ENCODE results near the gene RAB20. TPM values are rescaled to one million over a fixed set of nuclear protein-coding genes. Genes with fewer than 3 reads are reported as not detected.

RAB20 gene
- total RNA-seq, 2 donors from 2014 or later: 1.2 to 1.4 TPM

- ATAC-seq (no peak), DNase-seq (no peak)
- Mint-ChIP-seq H3K4me3 (no peak overlapping the region), H3K27ac (no peak overlapping the region), H3K4me1 (peaks cover 2% of the 10 kb centered on the region), H3K36me3 (ENCODE audit: low read depth) (no peaks in the 10 kb centered on the region), H3K27me3 (peaks cover 58% of the 10 kb centered on the region)
- no peaks in the 10 kb centered on the region for H3K9me3 ChIP-seq (ENCODE audit: control insufficient read depth, low read length, poor library complexity, severe bottlenecking)
Measured at GRCh38 chr13:110583178-110583865, 21.8 kb upstream of the RAB20 start.

- Mint-ChIP-seq H3K27me3 (peaks cover 62% of the 10 kb centered on the region), H3K4me3 (no peak overlapping the region), H3K27ac (no peak overlapping the region), H3K36me3 (ENCODE audit: low read depth) (no peaks in the 10 kb centered on the region), H3K4me1 (peaks cover 2% of the 10 kb centered on the region)
- ATAC-seq (no peak), DNase-seq (no peak)
- no peaks in the 10 kb centered on the region for H3K9me3 ChIP-seq (ENCODE audit: control insufficient read depth, low read length, poor library complexity, severe bottlenecking)
Measured at GRCh38 chr13:110582421-110582954, 21.0 kb upstream of the RAB20 start.

GRCh38 chr13:110581506-110582185 lies 20.1 kb upstream of the RAB20 start:
- H3K27ac Mint-ChIP-seq: no peak overlapping the region
- no peak overlapping the region for H3K4me3 Mint-ChIP-seq
- H3K27me3 Mint-ChIP-seq: peaks cover 67% of the 10 kb centered on the region
- no peaks in the 10 kb centered on the region for H3K36me3 Mint-ChIP-seq (ENCODE audit: low read depth)
- H3K4me1 Mint-ChIP-seq: peaks cover 2% of the 10 kb centered on the region
- no peaks in the 10 kb centered on the region for H3K9me3 ChIP-seq (ENCODE audit: control insufficient read depth, low read length, poor library complexity, severe bottlenecking)
- no peak for DNase-seq
- no peak for ATAC-seq

- Mint-ChIP-seq H3K27ac (no peak overlapping the region), H3K4me3 (no peak overlapping the region), H3K36me3 (ENCODE audit: low read depth) (no peaks in the 10 kb centered on the region), H3K4me1 (peaks cover 5% of the 10 kb centered on the region), H3K27me3 (peaks cover 66% of the 10 kb centered on the region)
- DNase-seq: no peak
- ATAC-seq: no peak
- no peaks in the 10 kb centered on the region for H3K9me3 ChIP-seq (ENCODE audit: control insufficient read depth, low read length, poor library complexity, severe bottlenecking)
Measured at GRCh38 chr13:110580800-110581199, 19.3 kb upstream of the RAB20 start.

- H3K9me3 ChIP-seq (ENCODE audit: control insufficient read depth, low read length, poor library complexity, severe bottlenecking): no peaks in the 10 kb centered on the region
- Mint-ChIP-seq H3K36me3 (ENCODE audit: low read depth) (no peaks in the 10 kb centered on the region), H3K27ac (no peak overlapping the region), H3K4me1 (peaks cover 11% of the 10 kb centered on the region), H3K4me3 (no peak overlapping the region), H3K27me3 (peaks cover 64% of the 10 kb centered on the region)
- ATAC-seq (no peak), DNase-seq (no peak)
Measured at GRCh38 chr13:110578363-110578762, 16.8 kb upstream of the RAB20 start.

GRCh38 chr13:110576736-110577476 lies 15.4 kb upstream of the RAB20 start:
- Mint-ChIP-seq H3K4me1 (peaks cover 10% of the 10 kb centered on the region), H3K4me3 (no peak overlapping the region), H3K36me3 (ENCODE audit: low read depth) (no peaks in the 10 kb centered on the region), H3K27ac (no peak overlapping the region), H3K27me3 (peaks cover 68% of the 10 kb centered on the region)
- no peak for DNase-seq
- ATAC-seq: no peak
- no peaks in the 10 kb centered on the region for H3K9me3 ChIP-seq (ENCODE audit: control insufficient read depth, low read length, poor library complexity, severe bottlenecking)

GRCh38 chr13:110576070-110576394 lies 14.5 kb upstream of the RAB20 start:
- H3K9me3 ChIP-seq (ENCODE audit: control insufficient read depth, low read length, poor library complexity, severe bottlenecking): no peaks in the 10 kb centered on the region
- H3K4me1 Mint-ChIP-seq: peaks cover 10% of the 10 kb centered on the region
- H3K4me3 Mint-ChIP-seq: no peak overlapping the region
- peaks cover 67% of the 10 kb centered on the region for H3K27me3 Mint-ChIP-seq
- ATAC-seq (no peak), DNase-seq (no peak)
- no peaks in the 10 kb centered on the region for H3K36me3 Mint-ChIP-seq (ENCODE audit: low read depth)
- H3K27ac Mint-ChIP-seq: no peak overlapping the region

GRCh38 chr13:110575322-110576069 lies 14.0 kb upstream of the RAB20 start:
- no peaks in the 10 kb centered on the region for H3K9me3 ChIP-seq (ENCODE audit: control insufficient read depth, low read length, poor library complexity, severe bottlenecking)
- DNase-seq: no peak
- Mint-ChIP-seq H3K36me3 (ENCODE audit: low read depth) (no peaks in the 10 kb centered on the region), H3K4me1 (peaks cover 10% of the 10 kb centered on the region), H3K27me3 (peaks cover 64% of the 10 kb centered on the region), H3K27ac (no peak overlapping the region), H3K4me3 (no peak overlapping the region)
- peak; percentile 45 for ATAC-seq

GRCh38 chr13:110574161-110574560 lies 12.6 kb upstream of the RAB20 start:
- no peak for DNase-seq
- H3K9me3 ChIP-seq (ENCODE audit: control insufficient read depth, low read length, poor library complexity, severe bottlenecking): no peaks in the 10 kb centered on the region
- peaks cover 67% of the 10 kb centered on the region for H3K27me3 Mint-ChIP-seq
- no peaks in the 10 kb centered on the region for H3K36me3 Mint-ChIP-seq (ENCODE audit: low read depth)
- no peak for ATAC-seq
- H3K4me1 Mint-ChIP-seq: peaks cover 10% of the 10 kb centered on the region
- no peak overlapping the region for H3K27ac Mint-ChIP-seq
- no peak overlapping the region for H3K4me3 Mint-ChIP-seq

GRCh38 chr13:110572778-110573118 lies 11.2 kb upstream of the RAB20 start:
- Mint-ChIP-seq H3K4me3 (no peak overlapping the region), H3K4me1 (peaks cover 10% of the 10 kb centered on the region), H3K27me3 (peaks cover 69% of the 10 kb centered on the region), H3K27ac (no peak overlapping the region), H3K36me3 (ENCODE audit: low read depth) (no peaks in the 10 kb centered on the region)
- DNase-seq (no peak), ATAC-seq (no peak)
- H3K9me3 ChIP-seq (ENCODE audit: control insufficient read depth, low read length, poor library complexity, severe bottlenecking): no peaks in the 10 kb centered on the region

GRCh38 chr13:110571896-110572777 lies 10.6 kb upstream of the RAB20 start:
- Mint-ChIP-seq H3K27me3 (peaks cover 70% of the 10 kb centered on the region), H3K4me3 (no peak overlapping the region), H3K36me3 (ENCODE audit: low read depth) (no peaks in the 10 kb centered on the region), H3K4me1 (peaks cover 10% of the 10 kb centered on the region), H3K27ac (no peak overlapping the region)
- no peaks in the 10 kb centered on the region for H3K9me3 ChIP-seq (ENCODE audit: control insufficient read depth, low read length, poor library complexity, severe bottlenecking)
- ATAC-seq (no peak), DNase-seq (no peak)

- H3K4me3 Mint-ChIP-seq: no peak overlapping the region
- DNase-seq (no peak), ATAC-seq (no peak)
- no peak overlapping the region for H3K27ac Mint-ChIP-seq
- H3K9me3 ChIP-seq (ENCODE audit: control insufficient read depth, low read length, poor library complexity, severe bottlenecking): no peaks in the 10 kb centered on the region
- peaks cover 7% of the 10 kb centered on the region for H3K4me1 Mint-ChIP-seq
- peaks cover 66% of the 10 kb centered on the region for H3K27me3 Mint-ChIP-seq
- no peaks in the 10 kb centered on the region for H3K36me3 Mint-ChIP-seq (ENCODE audit: low read depth)
Measured at GRCh38 chr13:110570886-110571285, 9.4 kb upstream of the RAB20 start.
